H1 (cell line): ENCODE results near the gene CASTOR1.

Experiments used
- CHD2 ChIP-seq: IDR thresholded peaks from 2 replicates; pipeline ENCODE4 v1.6.1; 2012; ENCODE audit warnings: low read length, improper control_type of control experiment
- EZH2 ChIP-seq: fragments of 200-600 bp; sonication (generic); IDR thresholded peaks from 2 replicates; pipeline ENCODE4 v1.7.1; 2012; ENCODE audit warnings: low read depth, mild to moderate bottlenecking, moderate library complexity, low read length, inconsistent platforms; ENCODE audit not compliant: severe bottlenecking
- JUND ChIP-seq: IDR thresholded peaks from 2 replicates; pipeline ENCODE4 v1.6.1; 2011; ENCODE audit warnings: mild to moderate bottlenecking, improper control_type of control experiment, low read length
- RFX5 ChIP-seq: IDR thresholded peaks from 2 replicates; pipeline ENCODE4 v1.6.1; 2011; ENCODE audit warnings: low read depth, low read length, improper control_type of control experiment, borderline replicate concordance
- YY1 ChIP-seq: IDR thresholded peaks from 2 replicates; pipeline ENCODE4 v1.6.1; 2011; ENCODE audit warnings: low read depth, mild to moderate bottlenecking, low read length
- TF ChIP-seq, protein P1 (sequence below), 3 experiments: IDR thresholded peaks; 1 replicate in 2 of 3; 2 replicates in 1 of 3; pipeline versions ENCODE4 v1.5.1 to v1.6.1; 2011; ENCODE audit warnings: low read length in 3 of 3, mild to moderate bottlenecking in 3 of 3, inconsistent platforms in 2 of 3, low read depth in 1 of 3, moderate library complexity in 1 of 3; ENCODE audit not compliant: insufficient read depth in 1 of 3; ENCODE audit errors: control extremely low read depth in 1 of 3

DNA sequence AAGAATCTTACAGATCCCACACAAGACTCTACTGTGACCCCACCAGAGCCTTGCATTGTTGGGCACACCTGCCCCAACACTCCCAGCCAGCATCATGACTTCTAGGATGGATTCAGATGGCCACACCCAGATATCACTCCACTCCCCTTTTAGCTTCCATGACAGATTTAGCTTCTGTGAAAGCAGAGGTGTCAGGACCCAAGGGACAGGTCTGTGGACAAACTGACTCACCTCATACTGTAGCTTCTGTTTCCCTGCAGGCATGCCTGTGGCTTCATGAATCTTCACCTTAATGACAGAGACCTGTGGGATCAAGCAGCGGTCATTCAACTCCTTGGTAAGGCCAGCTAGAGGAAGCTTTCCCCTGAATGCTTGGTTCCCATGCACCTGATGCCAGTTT is 45.9 kb upstream of the CASTOR1 start:
- TF ChIP-seq RFX5 (no peak), EZH2 (no peak), CHD2 (no peak), JUND (no peak), YY1 (no peak)
- TF ChIP-seq, protein P1, sequence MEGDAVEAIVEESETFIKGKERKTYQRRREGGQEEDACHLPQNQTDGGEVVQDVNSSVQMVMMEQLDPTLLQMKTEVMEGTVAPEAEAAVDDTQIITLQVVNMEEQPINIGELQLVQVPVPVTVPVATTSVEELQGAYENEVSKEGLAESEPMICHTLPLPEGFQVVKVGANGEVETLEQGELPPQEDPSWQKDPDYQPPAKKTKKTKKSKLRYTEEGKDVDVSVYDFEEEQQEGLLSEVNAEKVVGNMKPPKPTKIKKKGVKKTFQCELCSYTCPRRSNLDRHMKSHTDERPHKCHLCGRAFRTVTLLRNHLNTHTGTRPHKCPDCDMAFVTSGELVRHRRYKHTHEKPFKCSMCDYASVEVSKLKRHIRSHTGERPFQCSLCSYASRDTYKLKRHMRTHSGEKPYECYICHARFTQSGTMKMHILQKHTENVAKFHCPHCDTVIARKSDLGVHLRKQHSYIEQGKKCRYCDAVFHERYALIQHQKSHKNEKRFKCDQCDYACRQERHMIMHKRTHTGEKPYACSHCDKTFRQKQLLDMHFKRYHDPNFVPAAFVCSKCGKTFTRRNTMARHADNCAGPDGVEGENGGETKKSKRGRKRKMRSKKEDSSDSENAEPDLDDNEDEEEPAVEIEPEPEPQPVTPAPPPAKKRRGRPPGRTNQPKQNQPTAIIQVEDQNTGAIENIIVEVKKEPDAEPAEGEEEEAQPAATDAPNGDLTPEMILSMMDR (IDR thresholded peaks at IDR 0.05; ENCODE audit: control extremely low read depth in 1 of 3, insufficient read depth in 1 of 3, low read depth in 1 of 3, low read length in 3 of 3): no peak
